OCI-LY1 (cell line): ENCODE data around the gene CYBA.

Source experiments
- CTCF ChIP-seq: fragments of 200-600 bp; sonication (generic), shearing (Covaris generic); IDR thresholded peaks from 2 replicates; pipeline ENCODE4 v1.5.1; 2017; ENCODE audit warnings: mild to moderate bottlenecking, antibody characterized with exemption, low read length, moderate library complexity, mixed read lengths
- EZH2 ChIP-seq: fragments of 200-600 bp; sonication (generic), shearing (Covaris generic); IDR thresholded peaks from 2 replicates; pipeline ENCODE4 v1.8.0; 2017; ENCODE audit warnings: borderline replicate concordance, mixed run types, mild to moderate bottlenecking, antibody characterized with exemption, low read length, moderate library complexity, mixed read lengths

- TF ChIP-seq CTCF (no peak), EZH2 (no peak)
Observed at GRCh38 chr16:88696441-88696840, 45.6 kb upstream of the CYBA start.
